MCF 10A (cell line): ENCODE data around the gene FURIN. TPM values are rescaled to one million over a fixed set of nuclear protein-coding genes. Genes with fewer than 3 reads are reported as not detected.
A peak's percentile ranks its signal among the peaks of the same experiment; 100 is the strongest.

Experiments used
- BruUV-seq: library from RNA; stranded (reverse); fragments of 400-500 nt; replicated peaks from 2 replicates; lab custom pipeline; 2021; lab: Mats Ljungman, UMichigan
- CTCF ChIA-PET: fragments of 300-600 bp; sonication (Branson Sonifier 250); formaldehyde crosslinking; extraction: SDS; loops from one replicate; lab custom pipeline; 2021; ENCODE audit warnings: antibody characterized with exemption, inconsistent platforms; lab: Yijun Ruan, JAX
- POLR2A ChIA-PET: fragments of 300-600, 350-650 bp; sonication (Branson Sonifier 250); formaldehyde crosslinking; extraction: SDS; loops from one replicate; lab custom pipeline; 2020; ENCODE audit warnings: antibody characterized with exemption, inconsistent platforms; lab: Yijun Ruan, JAX
- DNase-seq: peaks from one replicate; pipeline ENCODE4 v3.0.0-alpha.2; 2018; ENCODE audit not compliant: unreplicated experiment
- H3K27ac Mint-ChIP-seq: one replicate; pipeline ENCODE4 v1.8.0; 2022; ENCODE audit warnings: mild to moderate bottlenecking, low read depth, mixed read lengths; ENCODE audit not compliant: unreplicated experiment
- H3K27me3 Mint-ChIP-seq: one replicate; pipeline ENCODE4 v1.8.0; 2022; ENCODE audit warnings: mixed read lengths; ENCODE audit not compliant: insufficient read depth, unreplicated experiment
- H3K36me3 Mint-ChIP-seq: one replicate; pipeline ENCODE4 v1.8.0; 2022; ENCODE audit warnings: mild to moderate bottlenecking, moderate library complexity, mixed read lengths; ENCODE audit not compliant: insufficient read depth, unreplicated experiment
- H3K4me1 Mint-ChIP-seq: one replicate; pipeline ENCODE4 v1.8.0; 2022; ENCODE audit warnings: mixed read lengths; ENCODE audit not compliant: insufficient read depth, unreplicated experiment
- H3K4me3 Mint-ChIP-seq: one replicate; pipeline ENCODE4 v1.8.0; 2022; ENCODE audit warnings: mild to moderate bottlenecking, moderate library complexity, mixed read lengths; ENCODE audit not compliant: unreplicated experiment
- H3K9me3 Mint-ChIP-seq: one replicate; pipeline ENCODE4 v1.8.0; 2022; ENCODE audit warnings: mixed read lengths; ENCODE audit not compliant: unreplicated experiment
- CTCF ChIP-seq: fragments of 200-600 bp; IDR thresholded peaks from one replicate; pipeline ENCODE4 v1.8.0; 2022; ENCODE audit warnings: antibody characterized with exemption, mild to moderate bottlenecking; ENCODE audit not compliant: unreplicated experiment
- intact Hi-C: fragments of 100-400 bp; cut with micrococcal nuclease; formaldehyde crosslinking; loops from 2 replicates; pipeline ENCODE4 v1.14.1; 2022
- total RNA-seq: library from RNA; stranded (reverse); gene quantifications from 2 replicates; pipeline ENCODE4 v1.2.3, GENCODE V29; 2022

FURIN gene
- total RNA-seq, 1 experiment from 2014 or later: 48.8 TPM

GRCh38 chr15:90862964-90863778 is 5.2 kb upstream of the FURIN start:
- H3K4me3 Mint-ChIP-seq: peak overlapping the region; percentile 6
- peaks cover 6% of the 10 kb centered on the region for H3K36me3 Mint-ChIP-seq
- BruUV-seq: no TSS peak
- ChIA-PET CTCF (interaction anchor here (1.0 to 2.3 kb wide), 2 partner anchors 8 to 23 kb away, joined by 3 to 8 read pairs; no protein-coding TSS in a partner anchor), POLR2A (interaction anchor here (0.5 to 1.7 kb wide), 4 partner anchors 11 to 145 kb away, joined by 3 to 15 read pairs (median 3); partner anchors contain the start of gene BLM)
- H3K27ac Mint-ChIP-seq: peak overlapping the region; percentile 82
- H3K4me1 Mint-ChIP-seq: peaks cover 28% of the 10 kb centered on the region
- TF ChIP-seq CTCF: no peak
- H3K27me3 Mint-ChIP-seq: no peaks in the 10 kb centered on the region
- intact Hi-C loops: no loop called here
- no peaks in the 10 kb centered on the region for H3K9me3 Mint-ChIP-seq
- peak; percentile 95 for DNase-seq

GRCh38 chr15:90863987-90864386 is 4.4 kb upstream of the FURIN start:
- no peaks in the 10 kb centered on the region for H3K27me3 Mint-ChIP-seq
- no TSS peak for BruUV-seq
- peak overlapping the region; percentile 6 for H3K4me3 Mint-ChIP-seq
- intact Hi-C loops: no loop called here
- H3K4me1 Mint-ChIP-seq: peaks cover 36% of the 10 kb centered on the region
- CTCF ChIA-PET: interaction anchor here (1.2 to 2.3 kb wide), 2 partner anchors 22 to 213 kb away, joined by 4 to 8 read pairs; no protein-coding TSS in a partner anchor
- H3K27ac Mint-ChIP-seq: peak overlapping the region; percentile 82
- TF ChIP-seq CTCF: no peak
- POLR2A ChIA-PET: interaction anchor here (0.7 to 1.7 kb wide), 4 partner anchors 10 to 146 kb away, joined by 3 to 15 read pairs (median 3); partner anchors contain the start of gene BLM
- H3K36me3 Mint-ChIP-seq: peaks cover 6% of the 10 kb centered on the region
- H3K9me3 Mint-ChIP-seq: no peaks in the 10 kb centered on the region
- DNase-seq: peak; percentile 30

- POLR2A ChIA-PET: interaction anchor here (0.8 to 1.7 kb wide), 2 partner anchors 76 to 147 kb away, joined by 3 to 15 read pairs; partner anchors contain the start of gene BLM
- Mint-ChIP-seq H3K4me1 (peaks cover 41% of the 10 kb centered on the region), H3K27ac (no peak overlapping the region), H3K9me3 (no peaks in the 10 kb centered on the region), H3K27me3 (no peaks in the 10 kb centered on the region), H3K4me3 (no peak overlapping the region), H3K36me3 (peaks cover 6% of the 10 kb centered on the region)
- CTCF ChIA-PET: interaction anchor here (0.7 to 2.3 kb wide), 3 partner anchors 21 to 437 kb away, joined by 3 to 8 read pairs (median 4); no protein-coding TSS in a partner anchor
- no TSS peak for BruUV-seq
- intact Hi-C loops: no loop called here
- DNase-seq: peak; percentile 64
- TF ChIP-seq CTCF: no peak
These were observed 3.9 kb upstream of the FURIN start for GRCh38 chr15:90864507-90864906.

- no peaks in the 10 kb centered on the region for H3K27me3 Mint-ChIP-seq
- CTCF ChIA-PET: interaction anchor here (0.5 to 1.0 kb wide), 2 partner anchors 20 to 701 kb away, joined by 3 to 4 read pairs; no protein-coding TSS in a partner anchor
- H3K27ac Mint-ChIP-seq: no peak overlapping the region
- no peak for DNase-seq
- intact Hi-C loops: no loop called here
- H3K4me3 Mint-ChIP-seq: no peak overlapping the region
- BruUV-seq: no TSS peak
- peaks cover 6% of the 10 kb centered on the region for H3K36me3 Mint-ChIP-seq
- TF ChIP-seq CTCF: no peak
- H3K9me3 Mint-ChIP-seq: no peaks in the 10 kb centered on the region
- peaks cover 52% of the 10 kb centered on the region for H3K4me1 Mint-ChIP-seq
- POLR2A ChIA-PET: no interaction called here
These were observed 2.7 kb upstream of the FURIN start for GRCh38 chr15:90865702-90866101.
